SK-N-SH (cell line): Measurements from ENCODE around the gene CTU1.

Source experiments
- CHD2 ChIP-seq: fragments of 150-350 bp; IDR thresholded peaks from 2 replicates; pipeline ENCODE4 v1.6.1; 2018; ENCODE audit warnings: low read length; ENCODE audit not compliant: partially characterized antibody
- EP300 ChIP-seq, 2 experiments: IDR thresholded peaks; 2 replicates each; pipeline versions ENCODE4 v1.4.0 to v1.6.1; 2012; ENCODE audit warnings: borderline replicate concordance in 1 of 2, low read depth in 1 of 2, low read length in 1 of 2
- EZH2phosphoT487 ChIP-seq: fragments of 200-600 bp; sonication (generic); IDR thresholded peaks from 2 replicates; pipeline ENCODE4 v1.6.1; 2017; ENCODE audit warnings: low read depth, mixed run types, mild to moderate bottlenecking, antibody characterized with exemption, moderate library complexity, borderline replicate concordance
- JUND ChIP-seq: IDR thresholded peaks from 2 replicates; pipeline ENCODE4 v1.4.0; 2012
- POLR2AphosphoS5 ChIP-seq: IDR thresholded peaks from 2 replicates; pipeline ENCODE4 v1.6.1; 2012; ENCODE audit warnings: low read depth, low read length
- RAD21 ChIP-seq: IDR thresholded peaks from 2 replicates; pipeline ENCODE4 v1.6.1; 2012; ENCODE audit warnings: mild to moderate bottlenecking, low read length
- SIN3A ChIP-seq: IDR thresholded peaks from 2 replicates; pipeline ENCODE4 v1.6.1; 2012; ENCODE audit warnings: low read depth, mild to moderate bottlenecking, low read length, moderate library complexity, borderline replicate concordance
- TAF1 ChIP-seq: IDR thresholded peaks from 2 replicates; pipeline ENCODE4 v1.6.1; 2012; ENCODE audit warnings: low read depth, mild to moderate bottlenecking, low read length, moderate library complexity, borderline replicate concordance
- TEAD4 ChIP-seq: IDR thresholded peaks from 2 replicates; pipeline ENCODE4 v1.4.0; 2012; ENCODE audit warnings: mild to moderate bottlenecking, borderline replicate concordance; ENCODE audit not compliant: insufficient read depth
- TF ChIP-seq, protein P1 (sequence below): fragments of 200-600 bp; sonication (generic); IDR thresholded peaks from 2 replicates; pipeline ENCODE4 v1.6.1; 2017; ENCODE audit warnings: antibody characterized with exemption, mild to moderate bottlenecking, moderate library complexity
- TF ChIP-seq, protein P2 (sequence below): IDR thresholded peaks from 2 replicates; pipeline ENCODE4 v1.4.0; 2012; ENCODE audit warnings: low read depth, borderline replicate concordance
- TF ChIP-seq, protein P3 (sequence below): IDR thresholded peaks from 2 replicates; pipeline ENCODE4 v1.6.1; 2012; ENCODE audit warnings: mild to moderate bottlenecking, low read depth, low read length, moderate library complexity

DNA sequence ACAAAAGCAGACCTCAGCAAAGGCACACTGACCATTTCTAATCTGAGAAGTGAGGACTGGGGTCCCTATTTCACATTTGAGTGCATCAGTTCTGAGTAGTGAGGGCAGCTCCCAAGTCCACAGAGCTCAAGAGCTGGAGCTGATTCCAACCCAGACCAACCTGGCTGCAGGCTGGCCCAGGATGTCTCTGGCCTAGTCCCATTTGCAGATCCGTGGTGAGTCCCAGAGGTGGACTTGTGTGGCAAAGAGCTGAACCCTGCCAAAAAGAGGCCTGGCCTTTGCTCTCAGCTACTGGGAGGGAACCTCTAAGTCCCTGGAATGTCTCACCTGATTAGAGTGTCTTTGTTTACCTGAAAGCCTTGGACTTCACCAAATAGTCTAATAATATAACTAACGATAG, 48.5 kb upstream of the CTU1 start:
- TF ChIP-seq EZH2phosphoT487 (no peak), TAF1 (no peak), POLR2AphosphoS5 (no peak), JUND (no peak), CHD2 (no peak), RAD21 (no peak), SIN3A (no peak), TEAD4 (no peak), EP300 (IDR thresholded peaks at IDR 0.05; ENCODE audit: borderline replicate concordance in 1 of 2, low read depth in 1 of 2, low read length in 1 of 2) (no peak)
- TF ChIP-seq, protein P1, sequence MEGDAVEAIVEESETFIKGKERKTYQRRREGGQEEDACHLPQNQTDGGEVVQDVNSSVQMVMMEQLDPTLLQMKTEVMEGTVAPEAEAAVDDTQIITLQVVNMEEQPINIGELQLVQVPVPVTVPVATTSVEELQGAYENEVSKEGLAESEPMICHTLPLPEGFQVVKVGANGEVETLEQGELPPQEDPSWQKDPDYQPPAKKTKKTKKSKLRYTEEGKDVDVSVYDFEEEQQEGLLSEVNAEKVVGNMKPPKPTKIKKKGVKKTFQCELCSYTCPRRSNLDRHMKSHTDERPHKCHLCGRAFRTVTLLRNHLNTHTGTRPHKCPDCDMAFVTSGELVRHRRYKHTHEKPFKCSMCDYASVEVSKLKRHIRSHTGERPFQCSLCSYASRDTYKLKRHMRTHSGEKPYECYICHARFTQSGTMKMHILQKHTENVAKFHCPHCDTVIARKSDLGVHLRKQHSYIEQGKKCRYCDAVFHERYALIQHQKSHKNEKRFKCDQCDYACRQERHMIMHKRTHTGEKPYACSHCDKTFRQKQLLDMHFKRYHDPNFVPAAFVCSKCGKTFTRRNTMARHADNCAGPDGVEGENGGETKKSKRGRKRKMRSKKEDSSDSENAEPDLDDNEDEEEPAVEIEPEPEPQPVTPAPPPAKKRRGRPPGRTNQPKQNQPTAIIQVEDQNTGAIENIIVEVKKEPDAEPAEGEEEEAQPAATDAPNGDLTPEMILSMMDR = no peak
- TF ChIP-seq, protein P2, sequence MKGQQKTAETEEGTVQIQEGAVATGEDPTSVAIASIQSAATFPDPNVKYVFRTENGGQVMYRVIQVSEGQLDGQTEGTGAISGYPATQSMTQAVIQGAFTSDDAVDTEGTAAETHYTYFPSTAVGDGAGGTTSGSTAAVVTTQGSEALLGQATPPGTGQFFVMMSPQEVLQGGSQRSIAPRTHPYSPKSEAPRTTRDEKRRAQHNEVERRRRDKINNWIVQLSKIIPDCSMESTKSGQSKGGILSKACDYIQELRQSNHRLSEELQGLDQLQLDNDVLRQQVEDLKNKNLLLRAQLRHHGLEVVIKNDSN = no peak
- TF ChIP-seq, protein P3, sequence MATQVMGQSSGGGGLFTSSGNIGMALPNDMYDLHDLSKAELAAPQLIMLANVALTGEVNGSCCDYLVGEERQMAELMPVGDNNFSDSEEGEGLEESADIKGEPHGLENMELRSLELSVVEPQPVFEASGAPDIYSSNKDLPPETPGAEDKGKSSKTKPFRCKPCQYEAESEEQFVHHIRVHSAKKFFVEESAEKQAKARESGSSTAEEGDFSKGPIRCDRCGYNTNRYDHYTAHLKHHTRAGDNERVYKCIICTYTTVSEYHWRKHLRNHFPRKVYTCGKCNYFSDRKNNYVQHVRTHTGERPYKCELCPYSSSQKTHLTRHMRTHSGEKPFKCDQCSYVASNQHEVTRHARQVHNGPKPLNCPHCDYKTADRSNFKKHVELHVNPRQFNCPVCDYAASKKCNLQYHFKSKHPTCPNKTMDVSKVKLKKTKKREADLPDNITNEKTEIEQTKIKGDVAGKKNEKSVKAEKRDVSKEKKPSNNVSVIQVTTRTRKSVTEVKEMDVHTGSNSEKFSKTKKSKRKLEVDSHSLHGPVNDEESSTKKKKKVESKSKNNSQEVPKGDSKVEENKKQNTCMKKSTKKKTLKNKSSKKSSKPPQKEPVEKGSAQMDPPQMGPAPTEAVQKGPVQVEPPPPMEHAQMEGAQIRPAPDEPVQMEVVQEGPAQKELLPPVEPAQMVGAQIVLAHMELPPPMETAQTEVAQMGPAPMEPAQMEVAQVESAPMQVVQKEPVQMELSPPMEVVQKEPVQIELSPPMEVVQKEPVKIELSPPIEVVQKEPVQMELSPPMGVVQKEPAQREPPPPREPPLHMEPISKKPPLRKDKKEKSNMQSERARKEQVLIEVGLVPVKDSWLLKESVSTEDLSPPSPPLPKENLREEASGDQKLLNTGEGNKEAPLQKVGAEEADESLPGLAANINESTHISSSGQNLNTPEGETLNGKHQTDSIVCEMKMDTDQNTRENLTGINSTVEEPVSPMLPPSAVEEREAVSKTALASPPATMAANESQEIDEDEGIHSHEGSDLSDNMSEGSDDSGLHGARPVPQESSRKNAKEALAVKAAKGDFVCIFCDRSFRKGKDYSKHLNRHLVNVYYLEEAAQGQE = no peak
